Vagina (tissue), 2 donors: ENCODE measurements around the gene STON2.

Experiments used
- POLR2A ChIP-seq, 2 donors: fragments of 450-650 bp; IDR thresholded peaks; one replicate each; pipeline ENCODE4 v1.6.1; 2017; ENCODE audit warnings: antibody characterized with exemption in 2 of 2, mild to moderate bottlenecking in 2 of 2, moderate library complexity in 2 of 2
- POLR2AphosphoS5 ChIP-seq, 2 donors: sonication (generic); formaldehyde crosslinking; IDR thresholded peaks; one replicate each; pipeline ENCODE4 v1.9.0; 2017; ENCODE audit warnings: antibody characterized with exemption in 2 of 2, mild to moderate bottlenecking in 2 of 2, low read depth in 1 of 2; ENCODE audit not compliant: insufficient read depth in 1 of 2
- TF ChIP-seq, protein P1 (sequence below), 3 experiments: fragments of 450-650 bp in 2 of 3; fragments of 200-600 bp in 1 of 3; sonication (generic) in 1 of 3; IDR thresholded peaks; one replicate each; pipeline ENCODE4 v1.5.1; 2017 to 2019; ENCODE audit warnings: antibody characterized with exemption in 3 of 3, mild to moderate bottlenecking in 2 of 3, moderate library complexity in 2 of 3

GRCh38 chr14:81305065-81305464, 95.1 kb downstream of the STON2 start:
- TF ChIP-seq POLR2A (IDR thresholded peaks at IDR 0.05), result no peak
- TF ChIP-seq, protein P1, sequence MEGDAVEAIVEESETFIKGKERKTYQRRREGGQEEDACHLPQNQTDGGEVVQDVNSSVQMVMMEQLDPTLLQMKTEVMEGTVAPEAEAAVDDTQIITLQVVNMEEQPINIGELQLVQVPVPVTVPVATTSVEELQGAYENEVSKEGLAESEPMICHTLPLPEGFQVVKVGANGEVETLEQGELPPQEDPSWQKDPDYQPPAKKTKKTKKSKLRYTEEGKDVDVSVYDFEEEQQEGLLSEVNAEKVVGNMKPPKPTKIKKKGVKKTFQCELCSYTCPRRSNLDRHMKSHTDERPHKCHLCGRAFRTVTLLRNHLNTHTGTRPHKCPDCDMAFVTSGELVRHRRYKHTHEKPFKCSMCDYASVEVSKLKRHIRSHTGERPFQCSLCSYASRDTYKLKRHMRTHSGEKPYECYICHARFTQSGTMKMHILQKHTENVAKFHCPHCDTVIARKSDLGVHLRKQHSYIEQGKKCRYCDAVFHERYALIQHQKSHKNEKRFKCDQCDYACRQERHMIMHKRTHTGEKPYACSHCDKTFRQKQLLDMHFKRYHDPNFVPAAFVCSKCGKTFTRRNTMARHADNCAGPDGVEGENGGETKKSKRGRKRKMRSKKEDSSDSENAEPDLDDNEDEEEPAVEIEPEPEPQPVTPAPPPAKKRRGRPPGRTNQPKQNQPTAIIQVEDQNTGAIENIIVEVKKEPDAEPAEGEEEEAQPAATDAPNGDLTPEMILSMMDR (IDR thresholded peaks at IDR 0.05), result no peak
- no peak for TF ChIP-seq POLR2AphosphoS5 (IDR thresholded peaks at IDR 0.05; ENCODE audit: insufficient read depth in 1 of 2, low read depth in 1 of 2)
